Aorta (tissue), 5 donors: ENCODE results near the gene CYB561D2. TPM values are rescaled to one million over a fixed set of nuclear protein-coding genes. Genes with fewer than 3 reads are reported as not detected.
A peak's percentile ranks its signal among the peaks of the same experiment; 100 is the strongest.

Source experiments
- ATAC-seq: fragments of 200-7000 bp; cut with Tn5 transposase; one replicate; pipeline ENCODE4 v1.9.1; 2022; ENCODE audit warnings: moderate library complexity; ENCODE audit not compliant: low FRiP score
- DNase-seq, 2 donors: peaks; one replicate each; pipeline ENCODE4 v3.0.0-alpha.2; 2020
- H3K27ac ChIP-seq, 2 donors: one replicate each; pipeline ENCODE4 v1.5.1; 2013; ENCODE audit warnings: low read length in 2 of 2, mild to moderate bottlenecking in 2 of 2, moderate library complexity in 2 of 2, control low read depth in 1 of 2, inconsistent platforms in 1 of 2, low read depth in 1 of 2
- H3K27me3 ChIP-seq, 2 donors: one replicate each; pipeline ENCODE4 v1.6.1; 2013; ENCODE audit warnings: control low read depth in 1 of 2, low read length in 1 of 2, mild to moderate bottlenecking in 1 of 2, moderate library complexity in 1 of 2; ENCODE audit not compliant: insufficient read depth in 2 of 2, control insufficient read depth in 1 of 2
- H3K36me3 ChIP-seq, 2 donors: one replicate each; pipeline ENCODE4 v1.6.1; 2013; ENCODE audit warnings: control low read depth in 1 of 2, low read length in 1 of 2, mild to moderate bottlenecking in 1 of 2; ENCODE audit not compliant: insufficient read depth in 2 of 2, control insufficient read depth in 1 of 2
- H3K4me1 ChIP-seq, 2 donors: one replicate each; pipeline ENCODE4 v1.6.1; 2013; ENCODE audit warnings: low read length in 2 of 2, control low read depth in 1 of 2, mild to moderate bottlenecking in 1 of 2, moderate library complexity in 1 of 2; ENCODE audit not compliant: insufficient read depth in 2 of 2, control insufficient read depth in 1 of 2
- H3K4me3 ChIP-seq, 2 donors: one replicate each; pipeline ENCODE4 v1.5.1; 2013; ENCODE audit warnings: low read length in 2 of 2, control low read depth in 1 of 2, mild to moderate bottlenecking in 1 of 2
- H3K9me3 ChIP-seq: one replicate; pipeline ENCODE4 v1.6.1; 2013; ENCODE audit warnings: mild to moderate bottlenecking, low read length; ENCODE audit not compliant: control insufficient read depth
- WGBS, 2 donors: extraction: QIAGEN DNeasy Blood & Tissue Kit; methylation state at CpG; one replicate each; pipeline ENCODE4 v1.1.7; 2013; 5-methylcytosine and 5-hydroxymethylcytosine counted together
- intact Hi-C, 2 donors: fragments of 100-400 bp; cut with DNase I; formaldehyde crosslinking; loops; one replicate each; pipeline versions ENCODE4 v1.14.2 to v1.15.0; 2022
- polyA plus RNA-seq, 2 donors: library from polyadenylated mRNA; stranded (reverse); fragments of 200-250 nt; gene quantifications; one replicate each; pipeline ENCODE4 v1.2.3, GENCODE V29; 2013
- total RNA-seq, 2 donors: library from RNA; stranded (reverse); fragmentation: NEBNext Ultra II Directional; extraction: Animal tissue kit (Norgen Biotek cat#: 25700); gene quantifications; one replicate each; pipeline ENCODE4 v1.2.1, GENCODE V29; 2021
- donor health status: healthy with polysubstance abuse.
- donor health status: Bipolar disorder and iron deficiency.
- donor health status: DM: no; HTN: no; CAD: no.
- donor health status: DM: no; HTN: no; CAD: no.
- donor health status: DM: yes; HTN: yes; CAD: no.

Gene CYB561D2
- total and polyA plus RNA-seq, 4 donors: 6.8 to 14.4 (median 10.0) TPM

GRCh38 chr3:50365080-50365841 lies 14.6 kb downstream of the CYB561D2 start:
- H3K27ac ChIP-seq: no peak overlapping the region
- ATAC-seq: peak; percentile 88
- H3K9me3 ChIP-seq: no peaks in the 10 kb centered on the region
- H3K27me3 ChIP-seq: no peaks in the 10 kb centered on the region
- 12 to 13% methylated on average over 45 to 53 of the region's 53 CpGs for whole genome bisulfite sequencing, 2 donors
- peak; percentile 89 to 93 for DNase-seq
- H3K36me3 ChIP-seq: no peaks in the 10 kb centered on the region
- H3K4me1 ChIP-seq: no peaks in the 10 kb centered on the region
- intact Hi-C loops: loop anchor here in 1 of 2 donors (5.0 kb wide), 1 partner anchor 152 kb away; no protein-coding TSS in a partner anchor
- H3K4me3 ChIP-seq: peak overlapping the region; percentile 5 to 30

DNA sequence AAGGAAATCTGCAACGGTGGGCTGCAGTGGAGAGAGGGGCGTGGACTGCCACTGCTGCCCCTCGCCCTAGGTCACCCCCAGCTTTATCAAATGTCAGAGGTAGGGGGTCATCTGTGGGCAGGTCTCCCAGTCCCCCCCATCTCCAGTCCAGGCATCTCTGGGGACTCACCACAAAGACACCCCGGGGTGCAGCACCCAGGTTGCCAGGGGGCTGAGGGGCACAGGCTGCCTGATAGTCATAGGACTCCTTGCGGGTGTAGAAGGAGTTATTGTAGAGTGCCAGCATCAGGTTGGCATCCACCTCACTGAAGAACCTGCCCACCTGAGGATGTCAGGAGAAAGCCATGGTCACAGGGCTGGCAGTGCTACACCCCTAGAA lies 15.2 kb downstream of the CYB561D2 start:
- H3K27me3 ChIP-seq: no peaks in the 10 kb centered on the region
- no peak overlapping the region for H3K4me3 ChIP-seq
- intact Hi-C loops: loop anchor here in 1 of 2 donors (5.0 kb wide), 1 partner anchor 151 kb away; no protein-coding TSS in a partner anchor
- ATAC-seq (no peak), DNase-seq (no peak)
- no peaks in the 10 kb centered on the region for H3K36me3 ChIP-seq
- no peaks in the 10 kb centered on the region for H3K4me1 ChIP-seq
- H3K9me3 ChIP-seq: no peaks in the 10 kb centered on the region
- H3K27ac ChIP-seq: no peak overlapping the region
- 91 to 92% methylated on average over 5 of the region's 5 CpGs for WGBS, 2 donors

GRCh38 chr3:50369012-50369670 lies 18.5 kb downstream of the CYB561D2 start:
- intact Hi-C loops: loop anchor here in 1 of 2 donors (5.0 kb wide), 1 partner anchor 148 kb away; no protein-coding TSS in a partner anchor
- no peak for ATAC-seq
- Histone ChIP-seq H3K27ac (no peak overlapping the region), H3K4me1 (no peaks in the 10 kb centered on the region), H3K36me3 (no peaks in the 10 kb centered on the region), H3K27me3 (no peaks in the 10 kb centered on the region), H3K4me3 (no peak overlapping the region), H3K9me3 (no peaks in the 10 kb centered on the region)
- DNase-seq: no peak
- 73 to 78% methylated on average over 9 of the region's 9 CpGs for WGBS, 2 donors

DNA sequence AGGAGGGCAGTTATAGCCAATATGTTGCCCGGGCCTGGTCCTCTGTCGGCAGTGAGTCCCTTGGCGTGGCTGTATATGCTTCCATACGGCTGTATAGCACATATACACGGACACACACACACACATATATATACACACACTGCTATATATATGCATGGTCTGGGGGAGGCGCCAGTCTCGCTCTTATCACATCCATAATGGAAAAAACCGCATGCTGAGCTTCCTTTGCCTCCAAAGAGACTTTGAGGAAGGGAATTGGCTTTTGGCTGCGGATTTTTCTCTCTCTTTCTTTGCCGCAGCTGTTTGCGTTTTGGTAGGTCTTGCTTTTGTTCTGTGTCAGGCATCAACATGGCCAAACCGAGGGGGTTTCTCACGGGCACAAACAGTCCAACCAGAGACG lies 19.9 kb downstream of the CYB561D2 start:
- H3K4me3 ChIP-seq: no peak overlapping the region
- no peaks in the 10 kb centered on the region for H3K9me3 ChIP-seq
- H3K27ac ChIP-seq: no peak overlapping the region
- intact Hi-C loops: no loop called here
- no peak for ATAC-seq
- DNase-seq: no peak
- H3K36me3 ChIP-seq: no peaks in the 10 kb centered on the region
- H3K27me3 ChIP-seq: no peaks in the 10 kb centered on the region
- 50 to 51% methylated on average over 14 of the region's 14 CpGs for WGBS, 2 donors
- H3K4me1 ChIP-seq: no peaks in the 10 kb centered on the region

GRCh38 chr3:50371133-50371685 lies 20.5 kb downstream of the CYB561D2 start:
- no peaks in the 10 kb centered on the region for H3K27me3 ChIP-seq
- no peak for ATAC-seq
- no peaks in the 10 kb centered on the region for H3K36me3 ChIP-seq
- DNase-seq: no peak
- no peaks in the 10 kb centered on the region for H3K4me1 ChIP-seq
- H3K9me3 ChIP-seq: no peaks in the 10 kb centered on the region
- no peak overlapping the region for H3K27ac ChIP-seq
- 88 to 91% methylated on average over 3 of the region's 3 CpGs for WGBS, 2 donors
- H3K4me3 ChIP-seq: no peak overlapping the region
- intact Hi-C loops: no loop called here

DNA sequence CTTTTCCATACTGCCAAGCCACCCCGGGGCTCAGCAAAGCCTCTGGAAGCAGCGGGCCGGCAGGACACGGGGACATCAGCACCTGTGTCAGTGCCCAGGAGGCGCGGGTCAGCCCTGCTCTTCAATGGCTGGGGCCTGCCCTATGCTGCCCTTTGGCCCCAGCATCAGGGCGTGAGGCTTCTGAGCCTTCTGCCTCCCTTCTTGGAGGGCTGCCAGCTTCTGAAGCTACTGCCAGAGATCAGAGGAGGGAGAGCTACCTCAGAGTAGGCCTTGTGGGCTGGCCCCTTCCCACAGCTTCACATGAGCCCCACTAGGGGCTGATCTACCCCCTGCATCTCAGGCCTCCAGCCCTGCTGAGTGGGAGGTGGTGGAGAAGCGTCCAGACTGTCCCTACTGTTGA lies 21.7 kb downstream of the CYB561D2 start:
- ATAC-seq (no peak), DNase-seq (no peak)
- Histone ChIP-seq H3K4me1 (no peaks in the 10 kb centered on the region), H3K36me3 (no peaks in the 10 kb centered on the region), H3K9me3 (no peaks in the 10 kb centered on the region), H3K4me3 (no peak overlapping the region), H3K27ac (no peak overlapping the region), H3K27me3 (no peaks in the 10 kb centered on the region)
- intact Hi-C loops: no loop called here
- WGBS, 2 donors: 80 to 83% methylated on average over 8 of the region's 8 CpGs

- ATAC-seq (no peak), DNase-seq (no peak)
- intact Hi-C loops: no loop called here
- H3K4me1 ChIP-seq: no peaks in the 10 kb centered on the region
- 65 to 67% methylated on average over 12 of the region's 12 CpGs for WGBS, 2 donors
- H3K4me3 ChIP-seq: no peak overlapping the region
- H3K27ac ChIP-seq: no peak overlapping the region
- no peaks in the 10 kb centered on the region for H3K27me3 ChIP-seq
- no peaks in the 10 kb centered on the region for H3K9me3 ChIP-seq
- no peaks in the 10 kb centered on the region for H3K36me3 ChIP-seq
These were observed 22.7 kb downstream of the CYB561D2 start for GRCh38 chr3:50373146-50374051.
